H1 (cell line): ENCODE results near the gene WDR74. TPM values are rescaled to one million over a fixed set of nuclear protein-coding genes. Genes with fewer than 3 reads are reported as not detected.

Experiments
- BACH1 ChIP-seq: IDR thresholded peaks from 2 replicates; pipeline ENCODE4 v1.6.1; 2012; ENCODE audit warnings: low read length, improper control_type of control experiment
- CBX8 ChIP-seq: fragments of 300-800, 300-1000 bp; sonication (generic); IDR thresholded peaks from 2 replicates; pipeline ENCODE4 v1.7.1; 2016; ENCODE audit warnings: low read depth, low read length, borderline replicate concordance
- CHD1 ChIP-seq: IDR thresholded peaks from 2 replicates; pipeline ENCODE4 v1.6.1; 2012; ENCODE audit warnings: low read depth, low read length, improper control_type of control experiment
- CHD2 ChIP-seq: IDR thresholded peaks from 2 replicates; pipeline ENCODE4 v1.6.1; 2012; ENCODE audit warnings: low read length, improper control_type of control experiment
- NANOG ChIP-seq: IDR thresholded peaks from 2 replicates; pipeline ENCODE4 v1.6.1; 2011; ENCODE audit warnings: low read length, low read depth, mild to moderate bottlenecking, inconsistent platforms; ENCODE audit not compliant: insufficient read depth, poor library complexity, severe bottlenecking
- POLR2AphosphoS5 ChIP-seq: IDR thresholded peaks from 2 replicates; pipeline ENCODE4 v1.6.1; 2011; ENCODE audit warnings: low read depth, low read length
- SAP30 ChIP-seq: fragments of 300-600 bp; sonication (generic); IDR thresholded peaks from 2 replicates; pipeline ENCODE4 v1.7.1; 2012; ENCODE audit warnings: low read length, moderate library complexity, mild to moderate bottlenecking, inconsistent platforms; ENCODE audit not compliant: insufficient read depth, insufficient replicate concordance
- SIN3A ChIP-seq, 2 experiments: IDR thresholded peaks in 1 of 2; conservative IDR thresholded peaks in 1 of 2; 2 replicates each; pipeline ENCODE4 v1.6.1; 2011 to 2012; ENCODE audit warnings: low read length in 2 of 2, improper control_type of control experiment in 1 of 2, low read depth in 1 of 2, mild to moderate bottlenecking in 1 of 2
- SRF ChIP-seq: IDR thresholded peaks from 2 replicates; pipeline ENCODE4 v1.6.1; 2011; ENCODE audit warnings: mild to moderate bottlenecking, low read depth, low read length, moderate library complexity
- polyA plus RNA-seq, 7 experiments: library from polyadenylated mRNA; depleted of rRNA in 3 of 7; stranded (reverse) in 5 of 7; unstranded in 2 of 7; fragments of >200 nt in 5 of 7; fragments of 200-250 nt in 2 of 7; gene quantifications; 1 replicate in 5 of 7; 2 replicates in 1 of 7; 4 replicates in 1 of 7; pipeline versions ENCODE4 v1.2.1 to v1.2.3, GENCODE V29; 2011 to 2013; ENCODE audit warnings: missing spikeins in 2 of 7, mixed read lengths in 2 of 7
- total RNA-seq: library from RNA; stranded (reverse); fragmentation: NEBNext Ultra II Directional; extraction: Animal tissue kit (Norgen Biotek cat#: 25700); gene quantifications from 2 replicates; pipeline ENCODE4 v1.2.1, GENCODE V29; 2021
- TF ChIP-seq, protein P1 (sequence below): fragments of 300-600 bp; sonication (generic); IDR thresholded peaks from 2 replicates; pipeline ENCODE4 v1.7.1; 2012; ENCODE audit warnings: low read length, moderate library complexity, mild to moderate bottlenecking, inconsistent platforms; ENCODE audit not compliant: insufficient replicate concordance

Gene WDR74
- total and polyA plus RNA-seq, 2 of the 8 experiments (the other 6 are each of a cell fraction or from before 2014, with no cell fraction given), result 93.6 to 97.0 TPM

DNA sequence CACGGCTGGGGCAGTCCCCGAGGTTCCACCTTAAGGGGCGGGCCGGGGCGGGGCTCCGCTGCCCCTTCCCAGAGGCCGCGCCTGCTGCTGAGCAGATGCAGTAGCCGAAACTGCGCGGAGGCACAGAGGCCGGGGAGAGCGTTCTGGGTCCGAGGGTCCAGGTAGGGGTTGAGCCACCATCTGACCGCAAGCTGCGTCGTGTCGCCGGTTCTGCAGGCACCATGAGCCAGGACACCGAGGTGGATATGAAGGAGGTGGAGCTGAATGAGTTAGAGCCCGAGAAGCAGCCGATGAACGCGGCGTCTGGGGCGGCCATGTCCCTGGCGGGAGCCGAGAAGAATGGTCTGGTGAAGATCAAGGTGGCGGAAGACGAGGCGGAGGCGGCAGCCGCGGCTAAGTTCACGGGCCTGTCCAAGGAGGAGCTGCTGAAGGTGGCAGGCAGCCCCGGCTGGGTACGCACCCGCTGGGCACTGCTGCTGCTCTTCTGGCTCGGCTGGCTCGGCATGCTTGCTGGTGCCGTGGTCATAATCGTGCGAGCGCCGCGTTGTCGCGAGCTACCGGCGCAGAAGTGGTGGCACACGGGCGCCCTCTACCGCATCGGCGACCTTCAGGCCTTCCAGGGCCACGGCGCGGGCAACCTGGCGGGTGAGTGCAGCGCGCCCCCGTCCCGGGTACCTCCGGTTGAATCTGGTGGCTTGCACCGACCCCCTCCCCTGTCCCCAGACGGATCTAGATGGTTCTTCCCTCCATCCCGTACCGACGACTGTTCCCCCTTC lies 41.6 kb upstream of the WDR74 start, which contains the start of gene SLC3A2 (continued):
- TF ChIP-seq, protein P1, sequence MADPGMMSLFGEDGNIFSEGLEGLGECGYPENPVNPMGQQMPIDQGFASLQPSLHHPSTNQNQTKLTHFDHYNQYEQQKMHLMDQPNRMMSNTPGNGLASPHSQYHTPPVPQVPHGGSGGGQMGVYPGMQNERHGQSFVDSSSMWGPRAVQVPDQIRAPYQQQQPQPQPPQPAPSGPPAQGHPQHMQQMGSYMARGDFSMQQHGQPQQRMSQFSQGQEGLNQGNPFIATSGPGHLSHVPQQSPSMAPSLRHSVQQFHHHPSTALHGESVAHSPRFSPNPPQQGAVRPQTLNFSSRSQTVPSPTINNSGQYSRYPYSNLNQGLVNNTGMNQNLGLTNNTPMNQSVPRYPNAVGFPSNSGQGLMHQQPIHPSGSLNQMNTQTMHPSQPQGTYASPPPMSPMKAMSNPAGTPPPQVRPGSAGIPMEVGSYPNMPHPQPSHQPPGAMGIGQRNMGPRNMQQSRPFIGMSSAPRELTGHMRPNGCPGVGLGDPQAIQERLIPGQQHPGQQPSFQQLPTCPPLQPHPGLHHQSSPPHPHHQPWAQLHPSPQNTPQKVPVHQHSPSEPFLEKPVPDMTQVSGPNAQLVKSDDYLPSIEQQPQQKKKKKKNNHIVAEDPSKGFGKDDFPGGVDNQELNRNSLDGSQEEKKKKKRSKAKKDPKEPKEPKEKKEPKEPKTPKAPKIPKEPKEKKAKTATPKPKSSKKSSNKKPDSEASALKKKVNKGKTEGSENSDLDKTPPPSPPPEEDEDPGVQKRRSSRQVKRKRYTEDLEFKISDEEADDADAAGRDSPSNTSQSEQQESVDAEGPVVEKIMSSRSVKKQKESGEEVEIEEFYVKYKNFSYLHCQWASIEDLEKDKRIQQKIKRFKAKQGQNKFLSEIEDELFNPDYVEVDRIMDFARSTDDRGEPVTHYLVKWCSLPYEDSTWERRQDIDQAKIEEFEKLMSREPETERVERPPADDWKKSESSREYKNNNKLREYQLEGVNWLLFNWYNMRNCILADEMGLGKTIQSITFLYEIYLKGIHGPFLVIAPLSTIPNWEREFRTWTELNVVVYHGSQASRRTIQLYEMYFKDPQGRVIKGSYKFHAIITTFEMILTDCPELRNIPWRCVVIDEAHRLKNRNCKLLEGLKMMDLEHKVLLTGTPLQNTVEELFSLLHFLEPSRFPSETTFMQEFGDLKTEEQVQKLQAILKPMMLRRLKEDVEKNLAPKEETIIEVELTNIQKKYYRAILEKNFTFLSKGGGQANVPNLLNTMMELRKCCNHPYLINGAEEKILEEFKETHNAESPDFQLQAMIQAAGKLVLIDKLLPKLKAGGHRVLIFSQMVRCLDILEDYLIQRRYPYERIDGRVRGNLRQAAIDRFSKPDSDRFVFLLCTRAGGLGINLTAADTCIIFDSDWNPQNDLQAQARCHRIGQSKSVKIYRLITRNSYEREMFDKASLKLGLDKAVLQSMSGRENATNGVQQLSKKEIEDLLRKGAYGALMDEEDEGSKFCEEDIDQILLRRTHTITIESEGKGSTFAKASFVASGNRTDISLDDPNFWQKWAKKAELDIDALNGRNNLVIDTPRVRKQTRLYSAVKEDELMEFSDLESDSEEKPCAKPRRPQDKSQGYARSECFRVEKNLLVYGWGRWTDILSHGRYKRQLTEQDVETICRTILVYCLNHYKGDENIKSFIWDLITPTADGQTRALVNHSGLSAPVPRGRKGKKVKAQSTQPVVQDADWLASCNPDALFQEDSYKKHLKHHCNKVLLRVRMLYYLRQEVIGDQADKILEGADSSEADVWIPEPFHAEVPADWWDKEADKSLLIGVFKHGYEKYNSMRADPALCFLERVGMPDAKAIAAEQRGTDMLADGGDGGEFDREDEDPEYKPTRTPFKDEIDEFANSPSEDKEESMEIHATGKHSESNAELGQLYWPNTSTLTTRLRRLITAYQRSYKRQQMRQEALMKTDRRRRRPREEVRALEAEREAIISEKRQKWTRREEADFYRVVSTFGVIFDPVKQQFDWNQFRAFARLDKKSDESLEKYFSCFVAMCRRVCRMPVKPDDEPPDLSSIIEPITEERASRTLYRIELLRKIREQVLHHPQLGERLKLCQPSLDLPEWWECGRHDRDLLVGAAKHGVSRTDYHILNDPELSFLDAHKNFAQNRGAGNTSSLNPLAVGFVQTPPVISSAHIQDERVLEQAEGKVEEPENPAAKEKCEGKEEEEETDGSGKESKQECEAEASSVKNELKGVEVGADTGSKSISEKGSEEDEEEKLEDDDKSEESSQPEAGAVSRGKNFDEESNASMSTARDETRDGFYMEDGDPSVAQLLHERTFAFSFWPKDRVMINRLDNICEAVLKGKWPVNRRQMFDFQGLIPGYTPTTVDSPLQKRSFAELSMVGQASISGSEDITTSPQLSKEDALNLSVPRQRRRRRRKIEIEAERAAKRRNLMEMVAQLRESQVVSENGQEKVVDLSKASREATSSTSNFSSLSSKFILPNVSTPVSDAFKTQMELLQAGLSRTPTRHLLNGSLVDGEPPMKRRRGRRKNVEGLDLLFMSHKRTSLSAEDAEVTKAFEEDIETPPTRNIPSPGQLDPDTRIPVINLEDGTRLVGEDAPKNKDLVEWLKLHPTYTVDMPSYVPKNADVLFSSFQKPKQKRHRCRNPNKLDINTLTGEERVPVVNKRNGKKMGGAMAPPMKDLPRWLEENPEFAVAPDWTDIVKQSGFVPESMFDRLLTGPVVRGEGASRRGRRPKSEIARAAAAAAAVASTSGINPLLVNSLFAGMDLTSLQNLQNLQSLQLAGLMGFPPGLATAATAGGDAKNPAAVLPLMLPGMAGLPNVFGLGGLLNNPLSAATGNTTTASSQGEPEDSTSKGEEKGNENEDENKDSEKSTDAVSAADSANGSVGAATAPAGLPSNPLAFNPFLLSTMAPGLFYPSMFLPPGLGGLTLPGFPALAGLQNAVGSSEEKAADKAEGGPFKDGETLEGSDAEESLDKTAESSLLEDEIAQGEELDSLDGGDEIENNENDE, result no peak
- TF ChIP-seq CHD2, result peak; percentile 57; the same call in 1 of the 2 replicates
- peak; percentile 73 to 84; a peak in 2 of 4 replicates for TF ChIP-seq SIN3A (conservative IDR thresholded peaks at IDR 0.05 in 1 of 2, IDR thresholded peaks at IDR 0.05 in 1 of 2; ENCODE audit: low read depth in 1 of 2, low read length in 2 of 2)
- TF ChIP-seq CBX8, result no peak
- TF ChIP-seq NANOG, result no peak
- TF ChIP-seq CHD1, result peak; percentile 73
- no peak for TF ChIP-seq SAP30
- TF ChIP-seq BACH1, result no peak; the same call in 1 of the 2 replicates
- TF ChIP-seq SRF, result no peak
- TF ChIP-seq POLR2AphosphoS5, result peak; percentile 99
